Skeletal muscle cell (primary cell): ENCODE results near the gene KCNQ5.

Source experiments
- DNase-seq: peaks from one replicate; pipeline ENCODE4 v3.0.0-alpha.2; 2010; ENCODE audit warnings: low read depth
- H3K4me3 ChIP-seq: 2 replicates; pipeline ENCODE4 v1.5.1; 2011; ENCODE audit warnings: low read depth, mild to moderate bottlenecking, control low read depth, low read length, moderate library complexity

The KCNQ5 gene

GRCh38 chr6:73123632-73124329 lies 501.9 kb downstream of the KCNQ5 start:
- no peak overlapping the region for H3K4me3 ChIP-seq
- no peak for DNase-seq

GRCh38 chr6:73129653-73130443 lies 508.0 kb downstream of the KCNQ5 start:
- no peak overlapping the region for H3K4me3 ChIP-seq
- DNase-seq: peak; percentile 14

GRCh38 chr6:73131706-73132105 lies 509.8 kb downstream of the KCNQ5 start:
- DNase-seq: no peak
- no peak overlapping the region for H3K4me3 ChIP-seq

- no peak for DNase-seq
Observed at GRCh38 chr6:73134588-73134987, 512.7 kb downstream of the KCNQ5 start.

GRCh38 chr6:73139681-73140383 lies 518.0 kb downstream of the KCNQ5 start:
- no peak for DNase-seq
- no peak overlapping the region for H3K4me3 ChIP-seq

More at GRCh38 chr6:73134588-73134987, 512.7 kb downstream of the KCNQ5 start:
- H3K4me3 ChIP-seq: no peak overlapping the region

- DNase-seq: no peak
- no peak overlapping the region for H3K4me3 ChIP-seq
Observed at GRCh38 chr6:73143551-73143950, 521.7 kb downstream of the KCNQ5 start.

GRCh38 chr6:73144516-73144915 lies 522.7 kb downstream of the KCNQ5 start:
- no peak for DNase-seq
- no peak overlapping the region for H3K4me3 ChIP-seq

GRCh38 chr6:73145690-73146089 lies 523.8 kb downstream of the KCNQ5 start:
- DNase-seq: no peak
- H3K4me3 ChIP-seq: no peak overlapping the region

GRCh38 chr6:73151732-73152131 lies 529.9 kb downstream of the KCNQ5 start:
- H3K4me3 ChIP-seq: no peak overlapping the region
- no peak for DNase-seq

- H3K4me3 ChIP-seq: no peak overlapping the region
- DNase-seq: no peak
Observed at GRCh38 chr6:73152556-73152955, 530.7 kb downstream of the KCNQ5 start.

GRCh38 chr6:73152966-73153757 lies 531.3 kb downstream of the KCNQ5 start:
- H3K4me3 ChIP-seq: no peak overlapping the region
- DNase-seq: peak; percentile 15

- no peak overlapping the region for H3K4me3 ChIP-seq
Observed at GRCh38 chr6:73156793-73157767, 535.2 kb downstream of the KCNQ5 start.

GRCh38 chr6:73157870-73158269 lies 536.0 kb downstream of the KCNQ5 start:
- H3K4me3 ChIP-seq: no peak overlapping the region
- no peak for DNase-seq

More at GRCh38 chr6:73156793-73157767, 535.2 kb downstream of the KCNQ5 start:
- no peak for DNase-seq

- no peak overlapping the region for H3K4me3 ChIP-seq
- peak; percentile 32 for DNase-seq
Observed at GRCh38 chr6:73169111-73169510, 547.2 kb downstream of the KCNQ5 start.

- no peak for DNase-seq
Observed at GRCh38 chr6:73169633-73170032, 547.8 kb downstream of the KCNQ5 start.

GRCh38 chr6:73174646-73175045 lies 552.8 kb downstream of the KCNQ5 start:
- H3K4me3 ChIP-seq: no peak overlapping the region
- no peak for DNase-seq

More at GRCh38 chr6:73169633-73170032, 547.8 kb downstream of the KCNQ5 start:
- H3K4me3 ChIP-seq: no peak overlapping the region

- no peak for DNase-seq
- no peak overlapping the region for H3K4me3 ChIP-seq
Observed at GRCh38 chr6:73176057-73176456, 554.2 kb downstream of the KCNQ5 start.

GRCh38 chr6:73177221-73177944 lies 555.5 kb downstream of the KCNQ5 start:
- DNase-seq: no peak
- H3K4me3 ChIP-seq: no peak overlapping the region
